ENCODE results near the gene ZDHHC4.
A peak's percentile ranks its signal among the peaks of the same experiment; 100 is the strongest.
"Not testable (repeated sequence)": the region's sequence is repeated elsewhere in the genome, so short reads cannot be mapped to it uniquely, and the experiment has no call there.

Gene ZDHHC4

GRCh38 chr7:6630007-6630849 lies 53.0 kb downstream of the ZDHHC4 start:
- H3K4me2 ChIP-seq: peak overlapping the region in 4 of 11 experiments; percentile 3 to 28 (median 16); a peak in 5 of 22 replicates
- TF ChIP-seq Cebpa-rat (IDR thresholded peaks at IDR 0.05): no peak

GRCh38 chr7:6631605-6632004 lies 54.4 kb downstream of the ZDHHC4 start:
- TF ChIP-seq Cebpa-rat (IDR thresholded peaks at IDR 0.05): no peak
- H3K9ac ChIP-seq: no peak overlapping the region
- no peaks in the 10 kb centered on the region for H4K20me1 ChIP-seq
- H3K4me3 ChIP-seq: no peak overlapping the region
- H3K4me2 ChIP-seq: no peak overlapping the region
- H3K9me3 ChIP-seq (replicated peaks in 1 of 11): peaks cover 0 to 32% (median 7%) of the 10 kb centered on the region in 11 experiments; a peak in 15 of 22 replicates
- H3K4me1 ChIP-seq: peaks cover 27 to 39% (median 34%) of the 10 kb centered on the region in 10 experiments
- H3K27ac ChIP-seq: no peak overlapping the region
- H3K36me3 ChIP-seq: no peaks in the 10 kb centered on the region
- H3K27me3 ChIP-seq: no peaks in the 10 kb centered on the region

More at GRCh38 chr7:6630007-6630849, 53.0 kb downstream of the ZDHHC4 start:
- no peaks in the 10 kb centered on the region for H3K36me3 ChIP-seq
- H3K9me3 ChIP-seq (replicated peaks in 1 of 11): peaks cover 0 to 19% (median 7%) of the 10 kb centered on the region in 11 experiments; a peak in 14 of 22 replicates
- H3K4me3 ChIP-seq: no peak overlapping the region
- H3K9ac ChIP-seq: no peak overlapping the region
- H3K27me3 ChIP-seq: no peaks in the 10 kb centered on the region
- no peaks in the 10 kb centered on the region for H4K20me1 ChIP-seq
- H3K27ac ChIP-seq: no peak overlapping the region
- peaks cover 14 to 25% (median 21%) of the 10 kb centered on the region in 10 experiments; a peak in 19 of 20 replicates for H3K4me1 ChIP-seq

GRCh38 chr7:6634021-6634420 lies 56.8 kb downstream of the ZDHHC4 start:
- Histone ChIP-seq H4K20me1 (peaks cover 6 to 16% (median 9%) of the 10 kb centered on the region in 11 experiments; a peak in 15 of 22 replicates), H3K4me2 (peak overlapping the region; percentile 8 to 97 (median 47); a peak in 20 of 22 replicates), H3K27ac (peak overlapping the region in 9 of 11 experiments; percentile 62 to 97 (median 91); a peak in 16 of 22 replicates), H3K36me3 (peaks cover 2 to 6% (median 5%) of the 10 kb centered on the region in 11 experiments; a peak in 13 of 22 replicates), H3K4me3 (no peak overlapping the region), H3K9ac (peak overlapping the region in 1 of 11 experiments; percentile 29; a peak in 1 of 22 replicates), H3K27me3 (no peaks in the 10 kb centered on the region), H3K9me3 (replicated peaks in 1 of 11) (peaks cover 0 to 32% (median 7%) of the 10 kb centered on the region in 11 experiments; a peak in 15 of 22 replicates), H3K4me1 (peaks cover 38 to 56% (median 50%) of the 10 kb centered on the region in 10 experiments)
- TF ChIP-seq Cebpa-rat (IDR thresholded peaks at IDR 0.05): no peak

- peak overlapping the region in 9 of 11 experiments; percentile 26 to 92 (median 55); a peak in 13 of 22 replicates for H3K9ac ChIP-seq
- peak in 8 of 11 experiments; percentile 23 to 68 (median 42); a peak in 8 of 22 replicates for TF ChIP-seq Cebpa-rat (IDR thresholded peaks at IDR 0.05)
- peaks cover 11 to 16% (median 14%) of the 10 kb centered on the region in 11 experiments; a peak in 21 of 22 replicates for H3K36me3 ChIP-seq
- not testable (repeated sequence) for H3K27me3 ChIP-seq
- H3K4me2 ChIP-seq: peak overlapping the region in 10 of 11 experiments; percentile 81 to 97 (median 88); a peak in 20 of 22 replicates
- H3K4me1 ChIP-seq: peaks cover 48 to 64% (median 59%) of the 10 kb centered on the region in 10 experiments
- peaks cover 0 to 35% (median 7%) of the 10 kb centered on the region in 11 experiments; a peak in 16 of 22 replicates for H3K9me3 ChIP-seq (replicated peaks in 1 of 11)
- peak overlapping the region in 6 of 10 experiments; percentile 4 to 46 (median 22); a peak in 2 of 20 replicates for H3K4me3 ChIP-seq
- peaks cover 9 to 26% (median 18%) of the 10 kb centered on the region in 11 experiments; a peak in 15 of 22 replicates for H4K20me1 ChIP-seq
- peak overlapping the region; percentile 79 to 98 (median 94) for H3K27ac ChIP-seq
Measured at GRCh38 chr7:6634971-6635370, 57.7 kb downstream of the ZDHHC4 start.

GRCh38 chr7:6636741-6637543 lies 59.7 kb downstream of the ZDHHC4 start, which contains the start of gene ZNF316:
Gene ZNF316, plus strand, starts transcription at chr7:6637318. Its CDS starts 5,092 bp downstream, at chr7:6642410.
- Histone ChIP-seq H3K4me3 (peak within 1 kb of the TSS; percentile 74 to 96 (median 84)), H4K20me1 (peaks cover 22 to 45% (median 38%) of the 10 kb centered on the region in 11 experiments; a peak in 21 of 22 replicates), H3K9me3 (replicated peaks in 1 of 11) (peaks cover 0 to 41% (median 7%) of the 10 kb centered on the region in 11 experiments; a peak in 16 of 22 replicates), H3K4me2 (peak within 1 kb of the TSS; percentile 81 to 97 (median 92)), H3K4me1 (peaks cover 55 to 67% (median 60%) of the 10 kb centered on the region in 10 experiments), H3K27ac (peak within 1 kb of the TSS; percentile 91 to 98 (median 94)), H3K36me3 (peaks cover 31 to 35% (median 33%) of the 10 kb centered on the region in 11 experiments), H3K9ac (peak within 1 kb of the TSS; percentile 83 to 98 (median 89)), H3K27me3 (no peaks in the 10 kb centered on the region)
- TF ChIP-seq Cebpa-rat (IDR thresholded peaks at IDR 0.05): no peak

- Histone ChIP-seq H3K27me3 (no peaks in the 10 kb centered on the region), H3K36me3 (peaks cover 38 to 43% (median 41%) of the 10 kb centered on the region in 11 experiments), H3K9me3 (replicated peaks in 1 of 11) (peaks cover 0 to 41% (median 7%) of the 10 kb centered on the region in 11 experiments; a peak in 16 of 22 replicates), H3K9ac (peak overlapping the region; percentile 83 to 98 (median 89)), H3K4me1 (peaks cover 55 to 67% (median 60%) of the 10 kb centered on the region in 10 experiments), H3K4me3 (peak overlapping the region; percentile 74 to 96 (median 84)), H4K20me1 (peaks cover 28 to 53% (median 46%) of the 10 kb centered on the region in 11 experiments; a peak in 21 of 22 replicates), H3K27ac (peak overlapping the region; percentile 91 to 98 (median 94)), H3K4me2 (peak overlapping the region; percentile 81 to 97 (median 92))
- TF ChIP-seq Cebpa-rat (IDR thresholded peaks at IDR 0.05): no peak
Measured at GRCh38 chr7:6637544-6638229, 60.4 kb downstream of the ZDHHC4 start.
